ENCODE measurements around the gene RAMP2. TPM values are rescaled to one million over a fixed set of nuclear protein-coding genes. Genes with fewer than 3 reads are reported as not detected.

RAMP2 gene
- total RNA-seq, 1 experiment from 2014 or later: 10.9 TPM

DNA sequence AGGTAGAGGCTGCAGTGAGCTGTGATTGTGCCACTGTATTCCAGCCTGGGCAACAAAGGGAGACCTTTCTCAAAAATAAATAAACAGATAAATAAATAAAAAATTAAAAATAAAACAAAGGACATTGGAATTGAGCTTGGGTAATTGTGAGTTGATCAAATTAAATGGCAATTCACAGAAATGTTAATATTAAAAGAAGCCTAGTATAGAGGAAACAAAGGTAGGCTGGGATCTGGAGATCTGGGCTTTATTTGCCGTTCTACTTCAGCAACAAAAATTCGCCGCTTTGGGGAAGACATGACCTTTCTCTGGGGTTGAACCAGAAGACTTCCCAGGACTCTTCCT, 11.9 kb downstream of the RAMP2 start (continued):
- no peak for TF ChIP-seq ATF2 (CRISPR knock-in tag; IDR thresholded peaks at IDR 0.05; ENCODE audit: borderline replicate concordance, low read depth)
- TF ChIP-seq, protein P1, sequence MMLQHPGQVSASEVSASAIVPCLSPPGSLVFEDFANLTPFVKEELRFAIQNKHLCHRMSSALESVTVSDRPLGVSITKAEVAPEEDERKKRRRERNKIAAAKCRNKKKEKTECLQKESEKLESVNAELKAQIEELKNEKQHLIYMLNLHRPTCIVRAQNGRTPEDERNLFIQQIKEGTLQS (CRISPR knock-in tag; conservative IDR thresholded peaks at IDR 0.05): no peak
- no peak for TF ChIP-seq RELA (CRISPR knock-in tag; IDR thresholded peaks at IDR 0.05; ENCODE audit: borderline replicate concordance)
- no peak for TF ChIP-seq ZMAT4 (CRISPR knock-in tag; IDR thresholded peaks at IDR 0.05)

- Mint-ChIP-seq H3K9me3 (no peaks in the 10 kb centered on the region), H3K27me3 (ENCODE audit: low read depth) (no peaks in the 10 kb centered on the region; the same call in 1 of the 2 replicates), H3K4me3 (peak within 1 kb of the TSS; percentile 99), H3K27ac (peak within 1 kb of the TSS; percentile 97), H3K36me3 (peaks cover 29% of the 10 kb centered on the region), H3K4me1 (peaks cover 7% of the 10 kb centered on the region)
- POLR2A ChIA-PET: interaction anchor here (1.0 to 1.6 kb wide), 3 partner anchors 13 to 50 kb away, joined by 4 to 8 read pairs (median 5); partner anchors contain the start of genes BECN1, CNTD1, COA3 and RAMP2
- DNase-seq (ENCODE audit: low spot score) (peak; percentile 77), ATAC-seq (peak; percentile 94)
- CTCF ChIA-PET: interaction anchor here (0.5 to 2.9 kb wide), 9 partner anchors 10 to 926 kb away, joined by 3 to 44 read pairs (median 4); partner anchors contain the start of genes BECN1, PSMC3IP and RAMP2
- TF ChIP-seq ZMAT4 (CRISPR knock-in tag; IDR thresholded peaks at IDR 0.05) (no peak), ZNF416 (CRISPR knock-in tag; IDR thresholded peaks at IDR 0.05) (no peak), SP1 (CRISPR knock-in tag; conservative IDR thresholded peaks at IDR 0.05) (peak; percentile 49; the same call in 1 of the 2 replicates), GABPB1 (CRISPR knock-in tag; IDR thresholded peaks at IDR 0.05) (peak; percentile 85), ETV6 (CRISPR knock-in tag; IDR thresholded peaks at IDR 0.05) (peak; percentile 94), CREM (CRISPR knock-in tag; IDR thresholded peaks at IDR 0.05) (peak; percentile 57; the same call in 1 of the 2 replicates), KAT7 (CRISPR knock-in tag; IDR thresholded peaks at IDR 0.05; ENCODE audit: borderline replicate concordance) (peak; percentile 58; the same call in 1 of the 2 replicates), USF2 (CRISPR knock-in tag; IDR thresholded peaks at IDR 0.05) (no peak), FOXP1 (CRISPR knock-in tag; IDR thresholded peaks at IDR 0.05; ENCODE audit: borderline replicate concordance) (peak; percentile 40; the same call in 1 of the 2 replicates), ZBTB43 (CRISPR knock-in tag; IDR thresholded peaks at IDR 0.05) (0 out of 2 replicates have a peak, but pooled peaks have one; percentile 42), SMAD3 (CRISPR knock-in tag; IDR thresholded peaks at IDR 0.05; ENCODE audit: borderline replicate concordance) (peak; percentile 45; the same call in 1 of the 2 replicates), FOXK1 (CRISPR knock-in tag; IDR thresholded peaks at IDR 0.05) (0 out of 2 replicates have a peak, but pooled peaks have one; percentile 61), ZNF121 (CRISPR knock-in tag; IDR thresholded peaks at IDR 0.05) (0 out of 2 replicates have a peak, but pooled peaks have one; percentile 26)
- TF ChIP-seq, protein P2, sequence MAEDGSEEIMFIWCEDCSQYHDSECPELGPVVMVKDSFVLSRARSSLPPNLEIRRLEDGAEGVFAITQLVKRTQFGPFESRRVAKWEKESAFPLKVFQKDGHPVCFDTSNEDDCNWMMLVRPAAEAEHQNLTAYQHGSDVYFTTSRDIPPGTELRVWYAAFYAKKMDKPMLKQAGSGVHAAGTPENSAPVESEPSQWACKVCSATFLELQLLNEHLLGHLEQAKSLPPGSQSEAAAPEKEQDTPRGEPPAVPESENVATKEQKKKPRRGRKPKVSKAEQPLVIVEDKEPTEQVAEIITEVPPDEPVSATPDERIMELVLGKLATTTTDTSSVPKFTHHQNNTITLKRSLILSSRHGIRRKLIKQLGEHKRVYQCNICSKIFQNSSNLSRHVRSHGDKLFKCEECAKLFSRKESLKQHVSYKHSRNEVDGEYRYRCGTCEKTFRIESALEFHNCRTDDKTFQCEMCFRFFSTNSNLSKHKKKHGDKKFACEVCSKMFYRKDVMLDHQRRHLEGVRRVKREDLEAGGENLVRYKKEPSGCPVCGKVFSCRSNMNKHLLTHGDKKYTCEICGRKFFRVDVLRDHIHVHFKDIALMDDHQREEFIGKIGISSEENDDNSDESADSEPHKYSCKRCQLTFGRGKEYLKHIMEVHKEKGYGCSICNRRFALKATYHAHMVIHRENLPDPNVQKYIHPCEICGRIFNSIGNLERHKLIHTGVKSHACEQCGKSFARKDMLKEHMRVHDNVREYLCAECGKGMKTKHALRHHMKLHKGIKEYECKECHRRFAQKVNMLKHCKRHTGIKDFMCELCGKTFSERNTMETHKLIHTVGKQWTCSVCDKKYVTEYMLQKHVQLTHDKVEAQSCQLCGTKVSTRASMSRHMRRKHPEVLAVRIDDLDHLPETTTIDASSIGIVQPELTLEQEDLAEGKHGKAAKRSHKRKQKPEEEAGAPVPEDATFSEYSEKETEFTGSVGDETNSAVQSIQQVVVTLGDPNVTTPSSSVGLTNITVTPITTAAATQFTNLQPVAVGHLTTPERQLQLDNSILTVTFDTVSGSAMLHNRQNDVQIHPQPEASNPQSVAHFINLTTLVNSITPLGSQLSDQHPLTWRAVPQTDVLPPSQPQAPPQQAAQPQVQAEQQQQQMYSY (CRISPR knock-in tag; IDR thresholded peaks at IDR 0.05): 0 out of 2 replicates have a peak, but pooled peaks have one; percentile 17
- TF ChIP-seq, protein P3, sequence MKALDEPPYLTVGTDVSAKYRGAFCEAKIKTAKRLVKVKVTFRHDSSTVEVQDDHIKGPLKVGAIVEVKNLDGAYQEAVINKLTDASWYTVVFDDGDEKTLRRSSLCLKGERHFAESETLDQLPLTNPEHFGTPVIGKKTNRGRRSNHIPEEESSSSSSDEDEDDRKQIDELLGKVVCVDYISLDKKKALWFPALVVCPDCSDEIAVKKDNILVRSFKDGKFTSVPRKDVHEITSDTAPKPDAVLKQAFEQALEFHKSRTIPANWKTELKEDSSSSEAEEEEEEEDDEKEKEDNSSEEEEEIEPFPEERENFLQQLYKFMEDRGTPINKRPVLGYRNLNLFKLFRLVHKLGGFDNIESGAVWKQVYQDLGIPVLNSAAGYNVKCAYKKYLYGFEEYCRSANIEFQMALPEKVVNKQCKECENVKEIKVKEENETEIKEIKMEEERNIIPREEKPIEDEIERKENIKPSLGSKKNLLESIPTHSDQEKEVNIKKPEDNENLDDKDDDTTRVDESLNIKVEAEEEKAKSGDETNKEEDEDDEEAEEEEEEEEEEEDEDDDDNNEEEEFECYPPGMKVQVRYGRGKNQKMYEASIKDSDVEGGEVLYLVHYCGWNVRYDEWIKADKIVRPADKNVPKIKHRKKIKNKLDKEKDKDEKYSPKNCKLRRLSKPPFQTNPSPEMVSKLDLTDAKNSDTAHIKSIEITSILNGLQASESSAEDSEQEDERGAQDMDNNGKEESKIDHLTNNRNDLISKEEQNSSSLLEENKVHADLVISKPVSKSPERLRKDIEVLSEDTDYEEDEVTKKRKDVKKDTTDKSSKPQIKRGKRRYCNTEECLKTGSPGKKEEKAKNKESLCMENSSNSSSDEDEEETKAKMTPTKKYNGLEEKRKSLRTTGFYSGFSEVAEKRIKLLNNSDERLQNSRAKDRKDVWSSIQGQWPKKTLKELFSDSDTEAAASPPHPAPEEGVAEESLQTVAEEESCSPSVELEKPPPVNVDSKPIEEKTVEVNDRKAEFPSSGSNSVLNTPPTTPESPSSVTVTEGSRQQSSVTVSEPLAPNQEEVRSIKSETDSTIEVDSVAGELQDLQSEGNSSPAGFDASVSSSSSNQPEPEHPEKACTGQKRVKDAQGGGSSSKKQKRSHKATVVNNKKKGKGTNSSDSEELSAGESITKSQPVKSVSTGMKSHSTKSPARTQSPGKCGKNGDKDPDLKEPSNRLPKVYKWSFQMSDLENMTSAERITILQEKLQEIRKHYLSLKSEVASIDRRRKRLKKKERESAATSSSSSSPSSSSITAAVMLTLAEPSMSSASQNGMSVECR (CRISPR knock-in tag; IDR thresholded peaks at IDR 0.05; ENCODE audit: borderline replicate concordance): peak; percentile 34; the same call in 1 of the 2 replicates
- TF ChIP-seq, protein P4, sequence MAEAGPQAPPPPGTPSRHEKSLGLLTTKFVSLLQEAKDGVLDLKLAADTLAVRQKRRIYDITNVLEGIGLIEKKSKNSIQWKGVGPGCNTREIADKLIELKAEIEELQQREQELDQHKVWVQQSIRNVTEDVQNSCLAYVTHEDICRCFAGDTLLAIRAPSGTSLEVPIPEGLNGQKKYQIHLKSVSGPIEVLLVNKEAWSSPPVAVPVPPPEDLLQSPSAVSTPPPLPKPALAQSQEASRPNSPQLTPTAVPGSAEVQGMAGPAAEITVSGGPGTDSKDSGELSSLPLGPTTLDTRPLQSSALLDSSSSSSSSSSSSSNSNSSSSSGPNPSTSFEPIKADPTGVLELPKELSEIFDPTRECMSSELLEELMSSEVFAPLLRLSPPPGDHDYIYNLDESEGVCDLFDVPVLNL (CRISPR knock-in tag; IDR thresholded peaks at IDR 0.05; ENCODE audit: borderline replicate concordance, low read depth): no peak
Measured at GRCh38 chr17:42773290-42774035, 12.4 kb downstream of the RAMP2 start, which contains the start of gene VPS25. Gene VPS25 (plus strand): TSS chr17:42773449. CDS start chr17:42773476, 27 bp downstream.
